Measurements from ENCODE around the gene PRRT4.
A peak's percentile ranks its signal among the peaks of the same experiment; 100 is the strongest.

PRRT4 gene

DNA sequence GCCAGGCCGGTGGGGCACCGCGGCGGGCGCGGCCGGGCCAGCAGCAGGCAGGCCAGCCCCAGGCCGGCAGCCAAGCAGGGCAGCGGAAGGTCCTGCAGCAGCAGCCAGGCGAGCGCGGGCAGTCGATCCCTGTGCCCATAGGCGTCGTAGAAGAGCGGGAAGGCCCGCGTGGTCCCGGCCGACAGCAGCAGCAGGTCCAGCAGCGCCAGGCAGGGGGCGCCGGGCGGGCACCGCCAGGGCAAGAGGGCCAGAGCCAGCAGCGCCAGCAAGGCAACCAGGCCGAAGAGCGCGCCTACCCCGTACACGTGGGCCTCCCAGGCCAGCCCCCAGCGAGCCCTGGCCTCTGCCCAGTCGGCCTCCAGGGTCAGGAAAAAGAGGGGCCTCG lies 9.3 kb downstream of the PRRT4 start:
- no peak for TF ChIP-seq MYC (IDR thresholded peaks at IDR 0.05; ENCODE audit: low read depth, low read length)
- TF ChIP-seq, protein P1, sequence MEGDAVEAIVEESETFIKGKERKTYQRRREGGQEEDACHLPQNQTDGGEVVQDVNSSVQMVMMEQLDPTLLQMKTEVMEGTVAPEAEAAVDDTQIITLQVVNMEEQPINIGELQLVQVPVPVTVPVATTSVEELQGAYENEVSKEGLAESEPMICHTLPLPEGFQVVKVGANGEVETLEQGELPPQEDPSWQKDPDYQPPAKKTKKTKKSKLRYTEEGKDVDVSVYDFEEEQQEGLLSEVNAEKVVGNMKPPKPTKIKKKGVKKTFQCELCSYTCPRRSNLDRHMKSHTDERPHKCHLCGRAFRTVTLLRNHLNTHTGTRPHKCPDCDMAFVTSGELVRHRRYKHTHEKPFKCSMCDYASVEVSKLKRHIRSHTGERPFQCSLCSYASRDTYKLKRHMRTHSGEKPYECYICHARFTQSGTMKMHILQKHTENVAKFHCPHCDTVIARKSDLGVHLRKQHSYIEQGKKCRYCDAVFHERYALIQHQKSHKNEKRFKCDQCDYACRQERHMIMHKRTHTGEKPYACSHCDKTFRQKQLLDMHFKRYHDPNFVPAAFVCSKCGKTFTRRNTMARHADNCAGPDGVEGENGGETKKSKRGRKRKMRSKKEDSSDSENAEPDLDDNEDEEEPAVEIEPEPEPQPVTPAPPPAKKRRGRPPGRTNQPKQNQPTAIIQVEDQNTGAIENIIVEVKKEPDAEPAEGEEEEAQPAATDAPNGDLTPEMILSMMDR (IDR thresholded peaks at IDR 0.05; ENCODE audit: low read depth, low read length) = peak; percentile 7
- DNase-seq (ENCODE audit: low read depth) = no peak
- no peak overlapping the region for H3K4me3 ChIP-seq (ENCODE audit: low read depth, low read length)

DNA sequence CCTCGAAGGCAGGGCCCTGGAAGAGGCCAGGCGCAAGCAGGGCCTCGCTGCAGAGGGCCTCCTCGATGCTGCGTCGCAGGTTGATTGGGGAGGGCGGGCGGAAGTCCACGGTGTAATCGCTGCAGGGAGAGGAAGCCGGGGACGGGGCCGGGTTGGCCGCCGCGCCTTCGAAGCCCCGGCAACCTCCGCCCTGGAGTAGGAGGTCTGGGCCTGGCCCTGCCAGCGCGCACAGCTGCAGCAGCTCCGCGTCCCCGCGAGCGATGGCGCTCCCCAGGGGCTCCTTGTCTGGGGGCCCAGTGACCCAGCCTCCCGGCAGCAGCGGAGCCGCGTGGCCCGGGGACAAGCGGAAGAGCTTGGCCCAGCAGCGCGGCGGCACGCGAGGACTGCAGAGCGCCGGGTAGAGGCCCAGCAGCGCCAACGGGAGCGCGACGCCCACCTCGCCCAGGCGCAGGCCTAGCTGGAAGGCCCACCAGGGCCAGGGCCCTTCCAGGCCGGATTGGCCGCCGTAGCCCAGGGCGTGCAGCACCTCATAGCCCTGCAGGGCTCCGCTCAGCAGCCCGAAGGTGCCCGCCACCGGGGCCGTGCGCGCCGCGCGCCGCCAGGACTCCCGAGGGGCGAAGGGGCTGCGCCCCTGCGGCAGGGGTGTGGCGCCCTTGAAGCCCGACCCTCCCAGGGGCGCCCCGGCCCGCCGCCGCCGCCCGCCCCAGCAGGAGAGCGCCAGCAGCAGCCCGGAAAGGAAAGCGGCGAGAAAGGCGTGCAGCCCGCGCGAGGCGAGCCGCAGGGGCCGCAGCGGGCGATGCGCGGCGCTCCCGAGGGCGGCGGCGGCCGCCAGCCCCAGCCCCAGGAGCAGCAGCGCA lies 10.0 kb downstream of the PRRT4 start:
- no peak for DNase-seq (ENCODE audit: low read depth)
- no peak overlapping the region for H3K4me3 ChIP-seq (ENCODE audit: low read depth, low read length)
- TF ChIP-seq MYC (IDR thresholded peaks at IDR 0.05; ENCODE audit: low read depth, low read length) = no peak
- TF ChIP-seq, protein P2, sequence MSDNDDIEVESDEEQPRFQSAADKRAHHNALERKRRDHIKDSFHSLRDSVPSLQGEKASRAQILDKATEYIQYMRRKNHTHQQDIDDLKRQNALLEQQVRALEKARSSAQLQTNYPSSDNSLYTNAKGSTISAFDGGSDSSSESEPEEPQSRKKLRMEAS (IDR thresholded peaks at IDR 0.05; ENCODE audit: low read depth, low read length) = no peak
- TF ChIP-seq, protein P1 (IDR thresholded peaks at IDR 0.05; ENCODE audit: low read depth, low read length) = no peak
- no peak for TF ChIP-seq POLR2A (IDR thresholded peaks at IDR 0.05; ENCODE audit: extremely low read depth, insufficient read length)

DNA sequence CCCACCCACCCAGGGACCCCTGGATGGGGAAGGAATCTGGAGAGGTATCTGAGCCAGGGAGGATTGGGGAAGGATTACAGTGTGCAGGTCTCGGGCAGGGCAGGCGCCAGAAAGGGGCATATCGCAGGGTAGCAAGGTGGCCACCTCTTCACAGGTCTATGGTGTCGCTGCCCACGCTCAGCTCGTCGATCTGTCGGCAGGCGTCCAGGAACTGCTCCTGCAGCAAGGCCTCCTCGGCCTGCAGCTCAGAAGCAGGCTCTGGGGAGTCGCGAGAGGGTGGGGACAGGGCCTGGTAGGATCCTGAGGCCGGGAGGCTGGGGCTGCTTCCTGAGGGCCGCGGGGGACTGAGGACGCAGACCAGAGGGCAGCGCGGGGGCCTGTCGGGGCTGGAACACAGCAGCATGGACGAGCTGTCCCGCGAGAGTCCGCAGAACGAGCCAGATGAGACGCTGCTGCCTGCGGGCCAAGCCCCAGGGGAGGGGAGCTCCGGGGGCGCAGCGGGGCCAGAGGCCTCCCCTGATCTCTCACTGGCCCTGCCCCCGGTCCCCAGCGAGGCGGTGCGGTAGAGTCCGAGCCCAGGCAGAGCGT lies 10.7 kb downstream of the PRRT4 start:
- no peak for DNase-seq (ENCODE audit: low read depth)
- H3K4me3 ChIP-seq (ENCODE audit: low read depth, low read length) = no peak overlapping the region
- TF ChIP-seq, protein P2 (IDR thresholded peaks at IDR 0.05; ENCODE audit: low read depth, low read length) = no peak
- TF ChIP-seq POLR2A (IDR thresholded peaks at IDR 0.05; ENCODE audit: extremely low read depth, insufficient read length) (no peak), MYC (IDR thresholded peaks at IDR 0.05; ENCODE audit: low read depth, low read length) (no peak)
- TF ChIP-seq, protein P1 (IDR thresholded peaks at IDR 0.05; ENCODE audit: low read depth, low read length) = no peak

DNA sequence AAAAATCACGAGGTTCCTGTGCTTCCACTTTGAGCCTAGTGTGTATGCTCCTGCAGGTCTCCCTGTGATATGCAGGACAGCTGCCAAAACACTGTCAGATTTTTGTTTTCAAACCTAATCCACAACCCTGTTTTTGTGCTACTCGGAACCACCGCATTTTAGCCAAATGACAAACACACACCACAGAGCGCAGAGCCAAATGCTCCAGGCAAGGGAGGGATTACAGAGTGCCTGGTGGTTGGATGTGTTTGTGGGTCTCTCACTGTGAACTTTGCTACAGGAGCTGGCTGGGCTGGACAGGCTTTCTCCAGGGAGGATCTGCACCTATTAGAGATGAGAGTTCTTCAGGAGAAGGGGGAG lies 12.0 kb downstream of the PRRT4 start:
- no peak for DNase-seq (ENCODE audit: low read depth)
- no peak overlapping the region for H3K4me3 ChIP-seq (ENCODE audit: low read depth, low read length)
- TF ChIP-seq POLR2A (IDR thresholded peaks at IDR 0.05; ENCODE audit: extremely low read depth, insufficient read length) = no peak
- TF ChIP-seq, protein P2 (IDR thresholded peaks at IDR 0.05; ENCODE audit: low read depth, low read length) = no peak
- TF ChIP-seq, protein P1 (IDR thresholded peaks at IDR 0.05; ENCODE audit: low read depth, low read length) = no peak
- no peak for TF ChIP-seq MYC (IDR thresholded peaks at IDR 0.05; ENCODE audit: low read depth, low read length)

DNA sequence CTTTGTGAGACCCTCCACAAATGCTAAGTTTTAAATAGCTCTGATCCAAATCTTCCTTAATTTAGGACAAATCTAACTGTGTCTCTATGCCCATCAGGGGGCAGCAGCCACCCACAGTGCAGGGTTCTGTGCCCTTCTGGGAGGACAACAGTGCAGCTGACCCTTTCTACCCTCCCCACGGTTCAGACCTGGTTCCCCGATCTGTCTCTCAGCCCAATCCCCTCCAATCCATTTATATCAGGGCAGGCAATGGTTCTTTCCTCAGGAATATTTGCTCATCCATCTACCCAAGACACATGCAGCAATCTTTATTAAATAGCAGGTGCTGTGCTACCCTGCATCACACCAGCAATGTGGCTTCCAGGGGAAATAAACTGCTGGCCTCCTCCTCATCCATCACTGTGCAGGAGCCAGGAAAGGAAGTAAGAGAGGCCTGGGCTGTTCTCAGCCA lies 13.8 kb downstream of the PRRT4 start:
- 0 out of 2 replicates have a peak, but pooled peaks have one; percentile 25 for TF ChIP-seq MYC (IDR thresholded peaks at IDR 0.05; ENCODE audit: low read depth, low read length)
- no peak for TF ChIP-seq POLR2A (IDR thresholded peaks at IDR 0.05; ENCODE audit: extremely low read depth, insufficient read length)
- TF ChIP-seq, protein P1 (IDR thresholded peaks at IDR 0.05; ENCODE audit: low read depth, low read length) = peak; percentile 89
- TF ChIP-seq, protein P2 (IDR thresholded peaks at IDR 0.05; ENCODE audit: low read depth, low read length) = peak; percentile 43; the same call in 1 of the 2 replicates
- no peak overlapping the region for H3K4me3 ChIP-seq (ENCODE audit: low read depth, low read length)
- DNase-seq (ENCODE audit: low read depth) = peak; percentile 82
